Adrenal gland (tissue), 5 donors: ENCODE measurements around the gene LACRT.

Experiments
- CTCF ChIP-seq, 6 experiments: fragments of 450-650 bp in 4 of 6; fragments of 200-600 bp in 2 of 6; sonication (generic) in 1 of 6; IDR thresholded peaks; 1 replicate in 5 of 6; 2 replicates in 1 of 6; pipeline versions ENCODE4 v1.5.1 to v1.8.0; 2016 to 2021; ENCODE audit warnings: antibody characterized with exemption in 6 of 6, mild to moderate bottlenecking in 2 of 6, moderate library complexity in 1 of 6
- POLR2A ChIP-seq, 2 donors: fragments of 450-650 bp; IDR thresholded peaks; one replicate each; pipeline ENCODE4 v1.6.1; 2017; ENCODE audit warnings: antibody characterized with exemption in 2 of 2, mild to moderate bottlenecking in 2 of 2, moderate library complexity in 1 of 2
- donor health status: DM: no; HTN: no; CAD: no.

- TF ChIP-seq CTCF (IDR thresholded peaks at IDR 0.05) (no peak), POLR2A (IDR thresholded peaks at IDR 0.05) (no peak)
Measured at GRCh38 chr12:54683398-54683797, 48.7 kb upstream of the LACRT start.
